Stimulated activated CD8-positive, alpha-beta memory T cell treated with anti-CD3 and anti-CD28 coated beads, Interleukin-2, amount 100 ng/mL, for 48 hours (primary cell): ENCODE data around the gene RNH1.

Experiments used
- DNase-seq, 2 donors: peaks; one replicate each; pipeline ENCODE4 v3.0.0-alpha.2; 2020; ENCODE audit warnings: low read depth in 2 of 2

Gene RNH1

GRCh38 chr11:506995-507726 lies at the start of gene RNH1:
RNH1 (minus strand) TSS chr11:507242; CDS start chr11:502162, 5,080 bp downstream.
- peak; percentile 99 to 100 for DNase-seq

DNA sequence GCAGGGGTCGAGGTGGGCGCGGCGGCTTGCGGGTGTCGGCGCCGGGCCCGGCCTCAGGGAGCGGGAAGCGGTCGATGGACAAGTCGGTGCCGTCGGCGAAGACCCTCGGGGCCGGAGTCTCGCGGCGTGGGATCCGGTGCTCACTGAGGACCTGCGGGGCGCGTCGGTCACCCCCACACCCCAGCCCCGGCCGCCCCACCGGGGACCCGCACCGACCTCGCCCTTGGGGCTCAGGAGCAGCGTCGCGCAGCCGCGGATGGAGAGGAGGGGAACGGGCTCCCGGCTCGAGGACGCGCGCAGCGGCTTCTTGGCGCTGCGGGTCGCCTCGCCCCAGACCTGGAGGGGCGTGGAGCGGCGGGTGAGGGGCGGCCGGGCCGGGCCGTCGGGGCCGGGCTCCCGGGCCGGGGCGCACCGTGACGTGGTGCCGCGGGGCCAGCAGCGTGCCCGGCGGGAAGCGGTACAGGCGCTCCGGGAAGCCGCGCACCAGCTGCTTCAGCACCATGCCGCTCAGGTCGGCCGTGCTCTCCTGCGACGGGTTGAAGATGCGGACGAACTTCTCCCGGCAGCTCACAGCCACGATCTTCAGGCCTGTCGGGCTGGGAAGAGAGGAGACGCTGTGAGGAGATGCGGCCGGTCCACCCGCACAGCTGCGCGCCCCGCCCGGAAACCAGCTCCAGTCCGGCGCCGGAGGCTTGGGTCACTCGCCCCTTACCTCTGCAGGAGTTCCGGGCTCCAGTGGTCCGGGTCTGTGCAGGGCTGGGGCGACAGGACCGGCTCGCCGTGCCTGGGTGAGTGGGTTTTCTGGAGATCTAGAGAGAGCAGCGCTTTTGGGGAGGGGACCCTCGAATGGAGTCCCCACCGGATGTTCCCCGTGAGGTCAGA lies 49.0 kb upstream of the RNH1 start:
- no peak for DNase-seq

GRCh38 chr11:555227-555779 lies 48.3 kb upstream of the RNH1 start:
- no peak for DNase-seq

DNA sequence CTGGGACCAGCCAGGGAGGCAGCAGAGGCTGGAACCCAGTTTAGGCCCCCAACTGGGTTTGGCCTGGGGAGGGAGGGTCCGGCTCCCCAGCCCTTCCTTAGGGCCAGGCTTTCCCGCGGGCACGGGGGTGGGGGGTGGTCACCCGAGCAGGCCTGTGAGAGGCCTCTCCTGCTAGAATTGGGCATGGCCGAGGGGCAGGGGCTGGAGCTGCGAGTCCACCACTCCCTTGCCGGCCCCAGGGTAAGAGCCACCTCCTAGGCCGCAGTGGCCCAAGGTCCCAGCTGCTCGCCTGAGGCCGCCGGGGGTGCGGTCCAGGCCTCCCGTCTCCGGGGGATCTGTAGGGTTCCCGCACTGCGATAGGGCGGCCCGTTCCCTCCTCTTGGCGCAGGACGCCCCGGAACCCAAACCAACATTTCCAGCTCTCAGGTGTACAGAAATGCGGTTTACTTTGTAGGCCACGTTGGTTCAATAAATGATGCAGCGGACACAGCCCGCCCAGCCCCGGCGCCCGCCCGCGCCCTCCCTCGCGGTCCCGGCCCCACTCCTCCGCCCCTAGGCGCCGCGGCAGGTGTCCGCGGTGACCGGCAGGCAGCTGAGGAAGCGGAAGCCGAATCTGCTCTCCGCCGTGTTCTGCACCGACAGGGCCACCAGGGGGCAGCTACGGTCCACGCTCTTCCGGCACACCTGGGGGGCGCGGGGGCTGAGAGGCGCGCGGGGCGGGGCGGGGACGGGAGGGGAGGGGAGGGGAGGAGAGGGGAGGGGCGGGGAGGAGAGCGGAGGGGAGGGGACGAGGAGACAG lies 47.6 kb upstream of the RNH1 start:
- peak; percentile 46 to 62 for DNase-seq

- DNase-seq, result no peak
Observed at GRCh38 chr11:553988-554340, 46.9 kb upstream of the RNH1 start.

DNA sequence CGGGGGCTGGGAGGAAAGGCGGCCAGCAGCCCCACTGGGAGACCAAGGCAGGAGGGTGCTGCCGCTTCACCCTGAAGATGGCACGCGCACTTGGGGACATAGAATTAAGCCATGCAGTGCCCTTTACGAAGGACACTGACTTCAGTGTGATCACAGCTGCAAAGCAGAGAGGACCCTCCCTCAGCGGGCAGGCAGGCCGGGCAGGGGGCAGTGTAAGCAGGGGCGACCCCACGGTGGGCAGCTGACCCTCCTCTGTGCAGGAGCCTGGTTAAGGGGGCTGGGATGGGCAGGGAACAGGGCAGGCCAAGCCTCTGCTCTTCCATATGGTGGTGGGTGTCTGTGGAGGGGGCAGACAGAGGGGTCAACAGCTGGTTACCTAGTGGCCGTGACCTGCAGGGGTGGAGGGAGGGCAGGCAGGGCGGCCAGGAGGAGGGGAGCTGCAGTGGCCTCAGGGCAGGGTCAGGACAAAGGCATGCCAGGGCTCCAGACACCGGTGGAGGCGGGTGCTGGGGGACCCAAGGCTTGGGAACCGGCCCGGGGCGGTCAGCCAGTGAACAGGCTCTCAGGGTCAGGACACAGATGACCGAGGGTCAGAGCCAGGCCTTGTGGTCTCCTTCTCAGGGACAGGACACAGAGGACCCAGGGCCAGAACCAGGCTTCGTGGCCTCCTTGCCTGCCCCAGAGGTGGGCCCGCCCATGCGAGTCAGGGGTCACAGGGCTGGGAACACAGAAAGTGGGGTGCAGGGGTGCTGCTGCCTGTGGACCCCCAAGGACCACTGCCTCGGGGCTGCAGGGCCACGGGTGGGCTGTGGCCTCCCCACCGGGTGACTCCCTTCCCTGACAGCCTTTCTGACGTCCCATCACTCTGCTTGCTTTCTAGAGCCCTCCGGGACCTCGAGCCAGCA lies 46.3 kb upstream of the RNH1 start:
- DNase-seq, result no peak

- no peak for DNase-seq
Observed at GRCh38 chr11:551596-551995, 44.6 kb upstream of the RNH1 start.

DNA sequence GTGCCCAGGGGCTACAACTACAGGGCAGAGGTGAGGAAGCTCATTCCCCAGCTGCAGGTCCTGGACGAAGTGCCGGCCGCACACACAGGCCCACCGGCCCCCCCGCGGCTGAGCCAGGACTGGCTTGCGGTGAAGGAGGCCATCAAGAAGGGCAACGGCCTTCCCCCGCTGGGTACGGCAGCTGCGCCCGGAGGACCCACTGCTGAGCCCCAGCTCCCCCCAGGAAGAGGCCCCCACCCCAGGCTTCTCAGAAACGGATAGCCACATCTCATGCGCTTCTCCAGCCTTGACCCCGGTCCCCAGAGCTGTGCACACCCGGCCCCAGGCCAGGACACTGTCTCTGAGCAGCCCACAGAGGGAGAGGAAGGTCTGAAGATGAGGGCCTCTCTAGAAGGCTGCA lies 44.1 kb upstream of the RNH1 start:
- no peak for DNase-seq

GRCh38 chr11:550746-551085 lies 43.7 kb upstream of the RNH1 start:
- no peak for DNase-seq

GRCh38 chr11:550021-550745 lies 43.1 kb upstream of the RNH1 start:
- no peak for DNase-seq

DNA sequence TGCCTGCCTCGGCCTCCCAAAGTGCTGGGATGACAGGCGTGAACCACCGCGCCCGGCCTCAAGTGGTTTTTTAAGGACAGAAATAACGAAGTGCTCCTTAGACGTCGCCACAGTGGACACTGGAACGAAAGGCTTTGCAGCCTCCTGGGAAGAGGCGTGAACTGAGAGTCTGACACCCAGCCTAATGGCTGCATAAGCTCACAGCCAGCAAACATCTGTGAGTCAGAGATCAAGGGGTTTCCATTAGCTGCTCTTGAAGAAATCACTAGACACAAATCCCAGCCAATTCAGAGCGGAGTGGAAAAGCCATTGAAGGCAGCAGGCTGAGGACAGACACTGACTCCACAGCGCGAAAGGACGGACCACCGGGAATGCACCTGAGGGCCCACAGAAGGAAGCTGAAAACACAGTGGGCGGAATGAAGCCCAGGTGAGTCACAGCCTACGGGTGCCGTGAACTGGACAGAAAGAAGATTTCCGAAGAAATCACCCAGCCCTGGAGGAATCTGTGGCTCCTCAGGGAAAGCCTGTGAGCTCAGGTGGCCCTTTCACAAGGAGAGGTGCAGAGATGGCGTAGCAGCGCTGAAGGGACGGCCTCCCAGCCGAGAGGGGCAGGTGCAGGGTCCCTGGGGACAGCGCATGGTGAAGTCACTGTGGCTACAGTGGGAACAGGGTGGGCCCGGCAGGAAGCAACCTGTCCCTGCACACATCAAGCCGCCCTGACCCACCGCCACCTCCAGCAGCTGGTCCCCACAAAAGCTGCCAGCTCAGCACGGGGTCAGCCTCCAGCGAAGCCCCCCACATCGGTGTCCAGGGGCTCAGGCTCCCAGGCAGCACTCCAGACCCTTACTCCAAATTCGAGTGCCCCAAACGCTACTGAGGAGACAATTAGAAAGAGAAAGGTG lies 41.9 kb upstream of the RNH1 start:
- no peak for DNase-seq

GRCh38 chr11:545171-545570 lies 38.1 kb upstream of the RNH1 start:
- no peak for DNase-seq

DNA sequence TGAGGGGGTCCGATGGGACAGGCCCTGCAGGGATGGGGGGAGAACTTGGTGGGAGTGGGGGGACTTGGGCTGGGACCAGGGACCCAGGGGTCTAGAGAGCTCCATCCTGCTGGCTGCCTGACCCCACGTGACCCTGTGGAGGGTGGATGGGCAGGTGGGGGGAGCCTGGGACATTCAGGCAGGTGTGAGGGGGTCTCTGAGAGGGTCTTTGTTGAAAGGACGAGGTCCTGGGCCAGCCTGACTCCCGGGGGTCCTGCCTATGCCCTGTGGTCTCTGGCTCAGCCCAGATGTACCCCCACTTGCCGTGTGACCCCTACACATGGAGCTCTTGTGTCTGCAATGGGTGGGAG lies 37.8 kb upstream of the RNH1 start:
- DNase-seq, result no peak

GRCh38 chr11:541433-541885 lies 34.4 kb upstream of the RNH1 start:
- no peak for DNase-seq

- no peak for DNase-seq
Observed at GRCh38 chr11:540583-541432, 33.8 kb upstream of the RNH1 start.

- DNase-seq, result no peak
Observed at GRCh38 chr11:539971-540481, 33.0 kb upstream of the RNH1 start.

DNA sequence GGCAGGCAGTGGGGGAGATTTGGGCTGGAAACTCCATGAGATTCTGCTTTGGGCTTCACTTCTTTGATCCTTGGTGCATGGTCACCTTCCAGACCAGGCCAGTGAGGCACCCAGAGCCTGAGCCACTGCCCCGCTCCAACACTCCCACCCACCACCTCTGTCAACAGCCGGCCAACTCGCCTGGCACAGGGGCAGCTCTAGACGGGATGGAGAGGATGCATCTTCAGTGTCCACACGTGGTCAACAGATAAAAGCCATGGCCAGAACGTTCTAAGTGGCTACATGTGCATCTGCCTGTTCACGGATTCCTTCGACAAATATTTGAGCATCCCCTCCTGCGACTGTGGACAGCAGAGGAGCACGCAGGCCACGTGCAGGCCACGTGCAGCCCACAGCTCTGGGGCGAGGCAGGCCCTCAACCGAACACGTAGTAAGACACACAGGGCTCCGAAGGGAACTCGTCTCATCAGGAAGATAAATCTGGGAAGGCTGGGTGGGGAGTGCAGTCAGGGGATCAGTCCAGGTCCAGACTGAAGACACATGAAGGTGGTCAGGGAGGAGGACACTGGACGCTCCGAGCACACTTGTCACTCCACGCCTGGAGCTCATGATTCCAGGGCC lies 31.5 kb upstream of the RNH1 start:
- DNase-seq, result no peak
